GM12872 (cell line): ENCODE measurements around the gene WDR20.

Experiments
- TF ChIP-seq, protein P1 (sequence below): IDR thresholded peaks from 3 replicates; pipeline ENCODE4 v1.5.1; 2011; ENCODE audit warnings: low read depth, mild to moderate bottlenecking, low read length, moderate library complexity; ENCODE audit not compliant: insufficient read depth

The WDR20 gene

DNA sequence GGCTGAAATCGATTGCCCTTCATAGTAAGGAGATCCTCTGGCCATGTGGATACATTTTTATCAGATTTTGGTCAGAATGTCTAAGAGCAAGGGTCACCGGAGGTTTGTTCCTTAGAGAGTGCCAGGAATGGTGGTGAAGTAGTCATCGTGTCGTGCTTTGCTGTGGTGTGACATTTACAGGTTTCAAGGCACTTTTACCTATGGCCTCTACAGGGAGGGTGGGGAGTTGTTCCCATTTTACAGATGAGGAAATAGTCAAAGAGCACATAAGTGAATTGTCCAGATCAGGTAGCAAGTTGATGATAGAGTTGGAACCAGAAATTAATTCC, 57.2 kb downstream of the WDR20 start:
- TF ChIP-seq, protein P1, sequence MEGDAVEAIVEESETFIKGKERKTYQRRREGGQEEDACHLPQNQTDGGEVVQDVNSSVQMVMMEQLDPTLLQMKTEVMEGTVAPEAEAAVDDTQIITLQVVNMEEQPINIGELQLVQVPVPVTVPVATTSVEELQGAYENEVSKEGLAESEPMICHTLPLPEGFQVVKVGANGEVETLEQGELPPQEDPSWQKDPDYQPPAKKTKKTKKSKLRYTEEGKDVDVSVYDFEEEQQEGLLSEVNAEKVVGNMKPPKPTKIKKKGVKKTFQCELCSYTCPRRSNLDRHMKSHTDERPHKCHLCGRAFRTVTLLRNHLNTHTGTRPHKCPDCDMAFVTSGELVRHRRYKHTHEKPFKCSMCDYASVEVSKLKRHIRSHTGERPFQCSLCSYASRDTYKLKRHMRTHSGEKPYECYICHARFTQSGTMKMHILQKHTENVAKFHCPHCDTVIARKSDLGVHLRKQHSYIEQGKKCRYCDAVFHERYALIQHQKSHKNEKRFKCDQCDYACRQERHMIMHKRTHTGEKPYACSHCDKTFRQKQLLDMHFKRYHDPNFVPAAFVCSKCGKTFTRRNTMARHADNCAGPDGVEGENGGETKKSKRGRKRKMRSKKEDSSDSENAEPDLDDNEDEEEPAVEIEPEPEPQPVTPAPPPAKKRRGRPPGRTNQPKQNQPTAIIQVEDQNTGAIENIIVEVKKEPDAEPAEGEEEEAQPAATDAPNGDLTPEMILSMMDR, result no peak

DNA sequence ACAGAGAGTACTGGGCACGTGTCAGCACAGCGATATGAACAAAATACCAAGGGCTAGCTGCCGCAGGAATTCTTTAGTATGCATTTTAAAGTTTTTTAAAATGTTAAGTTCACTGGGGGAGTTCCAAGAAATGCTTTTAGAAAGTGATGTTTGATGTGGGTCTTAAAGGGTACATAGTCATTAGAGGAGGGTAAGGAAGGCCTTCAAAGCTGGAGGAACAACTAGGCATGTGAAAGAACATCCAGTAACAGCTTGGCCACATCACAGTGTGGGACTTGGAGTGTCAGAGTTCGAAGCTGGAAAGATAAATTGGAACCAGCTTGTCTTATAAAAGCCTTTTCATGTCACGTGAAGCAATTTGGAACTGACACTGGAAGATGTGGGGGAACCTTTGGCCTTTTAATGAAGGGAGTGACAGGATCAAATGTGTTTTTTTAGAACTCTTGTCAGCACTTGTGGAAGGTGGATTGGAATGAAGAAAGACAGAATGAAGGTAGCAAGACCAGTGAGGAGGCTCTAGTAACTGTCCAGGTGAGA, 57.7 kb downstream of the WDR20 start:
- TF ChIP-seq, protein P1, result no peak

DNA sequence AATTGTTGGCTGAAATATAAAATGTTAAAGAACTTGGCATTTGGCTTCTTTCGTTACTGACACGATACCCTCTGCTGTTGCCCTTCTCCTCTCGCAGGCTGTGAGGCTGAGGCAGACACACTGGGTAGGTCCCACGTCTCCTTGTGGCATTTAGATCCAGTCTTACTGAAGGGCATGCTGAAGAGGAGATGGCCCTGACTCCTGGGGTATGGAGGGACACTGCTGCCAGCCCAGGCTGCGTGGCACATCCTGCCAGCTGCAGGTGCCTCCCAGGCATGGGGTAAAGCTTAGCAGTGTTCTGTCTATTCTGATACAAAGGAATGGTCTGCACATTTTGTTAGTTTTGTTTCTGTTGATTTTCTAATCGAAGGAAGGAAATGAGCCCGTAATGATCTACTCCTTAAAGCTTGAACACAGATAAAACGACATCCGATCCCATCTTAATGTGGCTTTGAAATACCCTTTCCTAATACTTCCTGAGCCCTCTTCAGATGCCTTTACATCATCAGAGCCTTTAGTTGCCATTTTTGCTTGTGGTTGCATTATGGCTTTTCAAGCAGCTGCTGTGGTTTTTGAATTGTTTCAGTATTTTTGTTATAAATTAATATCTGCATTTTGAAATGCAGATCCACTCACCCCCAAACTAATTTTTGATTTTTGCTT, 61.1 kb downstream of the WDR20 start:
- TF ChIP-seq, protein P1, result no peak

DNA sequence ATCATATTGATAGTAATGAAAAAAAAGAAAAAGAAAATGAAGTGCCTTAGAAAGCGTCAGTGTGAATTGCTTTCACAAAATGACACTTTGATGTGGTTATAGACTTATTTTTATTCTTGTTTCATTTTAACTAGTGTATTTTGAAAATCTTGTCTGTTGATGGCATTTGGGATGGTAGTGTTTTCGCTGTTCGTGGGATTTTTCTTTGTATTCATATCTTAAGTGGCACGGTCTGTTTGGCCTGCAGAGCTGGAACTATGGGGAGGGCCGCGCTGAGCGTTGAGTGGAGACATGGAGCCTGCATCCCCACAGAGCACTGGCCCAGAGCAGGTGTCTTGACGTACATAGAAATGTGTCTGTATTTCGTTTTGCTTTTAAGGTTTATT, 61.6 kb downstream of the WDR20 start:
- TF ChIP-seq, protein P1, result no peak

DNA sequence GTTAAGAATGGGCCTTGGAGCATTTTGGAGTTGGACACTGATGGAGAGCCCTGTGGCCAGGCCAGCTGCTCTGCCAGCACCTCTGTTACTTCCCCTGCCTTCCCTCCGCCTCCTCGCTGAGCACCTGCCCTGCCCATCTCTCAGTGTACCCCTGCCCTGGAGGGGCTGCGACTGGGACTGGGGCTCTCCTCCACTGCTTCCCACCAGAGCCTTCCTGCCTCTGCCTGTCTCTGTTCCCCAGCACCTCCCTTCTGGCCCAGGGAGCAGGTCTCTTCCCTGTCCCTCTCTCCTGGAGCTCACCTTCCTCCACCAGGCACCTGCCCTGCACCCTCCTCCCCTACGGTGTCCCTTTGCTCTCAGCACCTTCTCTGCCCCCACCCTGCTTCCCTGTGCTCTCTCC, 62.1 kb downstream of the WDR20 start:
- TF ChIP-seq, protein P1, result no peak

DNA sequence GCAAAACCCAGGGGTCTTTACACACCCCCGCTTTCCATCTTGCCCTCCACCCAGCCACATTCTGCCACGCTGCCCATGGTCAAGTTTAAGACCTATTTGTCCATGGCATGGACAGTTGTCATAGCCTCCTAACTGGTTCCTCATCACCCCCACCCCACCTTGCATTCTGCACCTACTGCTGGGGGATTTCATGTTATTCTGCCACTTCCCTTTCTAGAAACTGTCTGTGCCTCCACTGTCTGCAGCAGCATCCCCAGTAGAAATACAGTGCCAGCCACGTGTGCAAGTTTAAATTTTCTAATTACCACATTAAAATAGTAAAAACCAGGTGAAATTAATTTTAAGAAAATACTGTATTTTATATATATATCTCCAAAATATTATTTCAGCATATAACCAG, 63.2 kb downstream of the WDR20 start:
- TF ChIP-seq, protein P1, result no peak

DNA sequence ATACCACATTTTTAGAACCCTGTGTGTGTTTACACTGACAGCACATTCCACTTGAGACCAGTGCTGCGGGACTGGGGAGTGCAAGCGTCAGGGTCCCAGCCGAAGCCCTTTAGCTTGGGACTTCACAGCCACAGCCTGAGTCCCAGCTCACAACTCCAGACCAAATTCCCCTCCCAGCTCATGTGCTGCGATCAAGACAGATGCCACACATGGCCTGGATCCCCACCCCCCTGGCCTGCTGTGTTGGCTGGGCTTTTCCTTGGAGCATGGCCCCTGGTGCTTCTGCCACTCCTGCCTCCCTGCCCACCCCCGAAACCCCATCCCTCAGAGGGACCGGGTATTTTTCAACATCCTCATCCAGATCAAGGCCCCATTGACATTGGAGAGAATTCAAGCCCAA, 63.7 kb downstream of the WDR20 start:
- TF ChIP-seq, protein P1, result no peak

DNA sequence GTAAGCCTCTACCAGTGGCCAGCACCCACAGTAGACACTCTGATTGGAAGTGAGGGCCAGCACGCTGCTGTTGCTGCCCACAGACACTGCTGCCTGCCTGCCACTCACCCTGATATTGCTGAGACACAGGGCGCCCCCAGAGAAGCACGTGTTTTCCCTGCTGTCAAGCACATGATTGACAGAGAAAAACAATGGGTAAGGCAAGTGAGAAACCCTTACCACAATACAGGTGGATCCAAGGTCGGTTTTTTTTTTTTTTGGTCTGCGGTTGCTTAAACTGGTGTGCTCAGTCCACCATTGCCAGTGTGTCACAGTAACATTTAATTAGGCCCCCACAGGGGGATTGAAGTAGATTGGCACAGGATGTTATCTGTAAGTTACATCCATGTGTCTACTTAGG, 65.9 kb downstream of the WDR20 start:
- TF ChIP-seq, protein P1, result no peak
